NCI-H2107 (cell line): ENCODE data around the gene TAS2R38.

Source experiments
- DNase-seq: peaks from one replicate; lab custom pipeline; 2025; lab: John Stamatoyannopoulos, UW

Gene TAS2R38

GRCh38 chr7:141976524-141977245, 3.1 kb upstream of the TAS2R38 start:
- no peak for DNase-seq

- peak; percentile 45 for DNase-seq
These were observed 2.4 kb upstream of the TAS2R38 start for GRCh38 chr7:141975806-141976523.

GRCh38 chr7:141974831-141975230, 1.3 kb upstream of the TAS2R38 start:
- no peak for DNase-seq

- DNase-seq = no peak
These were observed 12.7 kb downstream of the TAS2R38 start for GRCh38 chr7:141960687-141961422.

GRCh38 chr7:141956084-141956483, 17.5 kb downstream of the TAS2R38 start:
- DNase-seq = no peak

- no peak for DNase-seq
These were observed 19.2 kb downstream of the TAS2R38 start for GRCh38 chr7:141954334-141954733.

- no peak for DNase-seq
These were observed 21.1 kb downstream of the TAS2R38 start for GRCh38 chr7:141952461-141952860.

- DNase-seq = no peak
These were observed 22.8 kb downstream of the TAS2R38 start for GRCh38 chr7:141950806-141951205.

GRCh38 chr7:141949911-141950310, 23.7 kb downstream of the TAS2R38 start:
- no peak for DNase-seq

- DNase-seq = no peak
These were observed 24.1 kb downstream of the TAS2R38 start for GRCh38 chr7:141949451-141949850.

- DNase-seq = no peak
These were observed 24.6 kb downstream of the TAS2R38 start for GRCh38 chr7:141949021-141949420.

- DNase-seq = no peak
These were observed 26.8 kb downstream of the TAS2R38 start, which contains the start of gene CLEC5A for GRCh38 chr7:141946796-141947195. CLEC5A (minus strand) TSS chr7:141946974; CDS start chr7:141946292, 682 bp downstream.

GRCh38 chr7:141945356-141945755, 28.2 kb downstream of the TAS2R38 start:
- DNase-seq = no peak

GRCh38 chr7:141944811-141945210, 28.8 kb downstream of the TAS2R38 start:
- no peak for DNase-seq

- DNase-seq = no peak
These were observed 29.7 kb downstream of the TAS2R38 start for GRCh38 chr7:141943846-141944245.

- DNase-seq = no peak
These were observed 32.5 kb downstream of the TAS2R38 start for GRCh38 chr7:141941075-141941474.

GRCh38 chr7:141930211-141930610, 43.4 kb downstream of the TAS2R38 start:
- DNase-seq = no peak

- no peak for DNase-seq
These were observed 44.8 kb downstream of the TAS2R38 start for GRCh38 chr7:141928845-141929195.

- no peak for DNase-seq
These were observed 45.3 kb downstream of the TAS2R38 start for GRCh38 chr7:141928146-141928844.
